ENCODE data around the gene AMIGO3.
"Not testable (repeated sequence)": the region's sequence is repeated elsewhere in the genome, so short reads cannot be mapped to it uniquely, and the experiment has no call there.

Gene AMIGO3

DNA sequence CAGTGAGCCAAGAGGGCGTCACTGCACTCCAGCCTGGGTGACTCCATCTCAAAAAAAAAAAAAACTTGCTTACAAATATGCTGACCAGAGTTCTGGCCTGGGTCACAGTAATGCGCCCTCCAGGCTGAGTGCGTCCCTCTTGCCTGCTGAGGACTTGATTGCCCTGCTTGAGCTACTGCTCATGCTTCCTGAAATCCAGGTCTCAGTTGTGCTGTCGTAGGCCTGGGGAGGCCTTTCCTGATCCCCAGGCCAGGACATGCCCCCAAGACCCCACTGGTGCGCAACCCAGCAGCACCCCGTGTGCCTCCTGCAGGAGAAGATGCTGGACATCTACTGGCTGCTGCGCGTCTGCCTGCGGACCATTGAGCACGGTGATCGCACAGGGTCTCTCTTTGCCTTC is 7.3 kb downstream of the AMIGO3 start:
- DNase-seq (ENCODE audit: low spot score) = no peak

DNA sequence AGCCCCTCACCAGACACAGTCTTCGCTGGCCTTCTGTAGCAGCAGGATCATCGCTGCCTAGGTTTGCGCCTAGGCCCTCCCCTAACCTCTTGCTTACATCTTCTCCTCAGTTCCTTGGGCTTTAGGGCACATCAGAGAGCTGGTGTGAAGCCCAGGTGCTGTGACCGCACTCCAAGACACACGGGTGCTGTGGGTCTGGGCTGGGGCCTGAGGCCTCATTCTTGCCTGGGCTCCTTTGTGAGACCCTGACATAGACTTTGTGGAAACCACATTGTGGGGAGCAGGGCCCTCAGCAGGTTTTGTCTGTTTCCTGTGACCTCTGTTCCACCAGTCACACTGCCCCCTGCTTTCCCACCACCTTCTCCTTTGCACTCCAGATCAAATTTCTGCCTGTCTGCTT is 8.0 kb downstream of the AMIGO3 start:
- no peak for DNase-seq (ENCODE audit: low spot score)

- DNase-seq (ENCODE audit: low spot score) = no peak
Measured at GRCh38 chr3:49709852-49710251, 9.6 kb downstream of the AMIGO3 start.

GRCh38 chr3:49707113-49707480 is 12.4 kb downstream of the AMIGO3 start:
- no peak for DNase-seq (ENCODE audit: low spot score)

DNA sequence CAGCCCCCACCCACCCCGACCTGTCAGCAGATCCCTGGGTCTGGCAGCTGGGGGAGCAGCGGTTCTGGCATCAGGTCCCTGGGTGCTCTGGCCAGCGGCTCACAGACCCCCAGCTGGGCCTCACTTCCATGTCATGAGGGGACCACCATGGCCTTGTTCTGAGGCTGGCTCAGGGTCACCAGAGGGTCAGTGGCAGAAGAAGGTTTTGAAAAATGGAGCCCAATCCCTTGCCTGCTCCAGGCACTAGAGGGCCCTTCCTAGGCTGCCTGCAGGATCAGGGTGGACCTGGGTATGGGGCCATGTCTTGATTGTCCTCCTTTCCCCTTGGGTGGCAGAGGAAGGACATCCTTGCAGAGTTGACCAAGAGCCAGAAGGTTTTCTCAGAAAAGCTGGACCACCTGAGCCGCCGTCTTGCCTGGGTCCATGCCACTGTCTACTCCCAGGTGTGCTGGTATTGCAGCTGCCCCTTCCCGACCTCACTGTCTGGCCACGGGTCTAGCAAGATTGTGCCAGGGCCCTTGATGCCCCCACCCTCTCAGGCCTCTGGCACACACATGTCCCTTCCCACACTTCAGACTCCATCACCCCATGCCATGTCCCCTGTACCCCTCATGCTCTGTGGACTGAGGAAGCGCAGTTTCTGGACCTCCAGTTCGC is 12.9 kb downstream of the AMIGO3 start:
- no peak for DNase-seq (ENCODE audit: low spot score)

DNA sequence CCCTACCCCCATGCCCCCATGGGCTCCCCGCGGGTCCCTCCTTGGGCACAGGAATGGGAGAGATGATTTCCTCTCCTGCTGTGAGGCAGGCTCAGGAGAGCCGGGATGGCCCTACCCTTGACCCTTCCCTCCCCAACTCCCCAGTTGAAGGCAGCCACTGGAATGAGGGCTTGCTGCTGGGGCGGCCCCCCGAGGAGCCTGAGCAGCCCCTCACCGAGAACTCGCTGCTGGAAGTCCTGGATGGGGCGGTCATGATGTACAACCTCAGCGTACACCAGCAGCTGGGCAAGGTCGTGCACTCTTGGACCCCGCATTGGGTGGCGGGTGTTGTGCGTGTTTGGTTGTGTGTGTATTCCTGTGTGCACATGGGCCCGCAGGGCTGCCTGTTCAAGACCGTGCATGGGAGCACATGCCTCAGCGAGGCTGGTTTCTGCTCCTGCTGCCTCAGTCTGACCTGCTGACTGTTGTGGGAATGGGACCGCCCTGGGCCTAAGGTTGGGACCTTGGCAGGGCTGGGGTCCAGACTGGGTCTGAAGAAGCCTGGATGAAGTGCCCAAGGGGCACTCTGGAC is 14.0 kb downstream of the AMIGO3 start:
- no peak for DNase-seq (ENCODE audit: low spot score)

DNA sequence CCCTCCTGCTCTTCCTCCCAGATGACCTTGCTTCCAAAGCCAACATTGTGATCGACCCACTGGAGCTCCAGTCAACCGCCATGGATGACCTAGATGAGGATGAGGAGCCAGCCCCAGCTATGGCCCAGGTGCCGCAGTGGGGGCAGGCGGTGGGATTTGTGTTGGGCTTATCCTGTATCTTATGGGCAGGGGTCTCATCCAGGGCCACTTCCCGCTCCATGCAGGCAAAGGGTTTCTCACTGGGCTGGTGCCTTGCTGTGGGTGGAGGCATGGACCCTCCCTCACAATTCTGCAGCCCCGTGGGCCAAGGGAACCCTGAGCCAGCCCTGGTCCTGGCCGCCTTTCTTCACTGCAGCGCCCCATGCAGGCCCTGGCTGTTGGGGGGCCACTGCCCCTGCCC is 14.9 kb downstream of the AMIGO3 start:
- no peak for DNase-seq (ENCODE audit: low spot score)

DNA sequence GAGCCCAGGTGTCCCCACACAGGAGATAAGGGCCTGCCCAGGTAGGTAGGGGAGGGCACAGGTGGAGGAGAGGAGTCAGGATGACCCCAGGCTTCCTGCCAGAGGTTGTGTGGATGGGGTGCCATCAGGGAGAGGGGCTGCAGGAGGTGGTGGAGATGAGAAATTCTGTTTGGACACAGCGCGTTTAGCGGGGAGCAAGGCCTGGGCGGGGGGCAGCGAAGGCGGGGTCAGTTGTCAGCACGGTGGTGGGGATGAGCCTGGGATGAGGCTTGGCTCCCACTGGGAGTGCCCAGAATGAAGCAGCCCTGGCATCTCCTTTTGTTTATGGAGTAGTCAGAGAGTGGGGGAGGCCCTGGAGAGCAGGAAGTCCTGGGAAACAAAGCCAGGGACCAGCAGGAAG is 15.5 kb downstream of the AMIGO3 start:
- DNase-seq (ENCODE audit: low spot score) = no peak

DNA sequence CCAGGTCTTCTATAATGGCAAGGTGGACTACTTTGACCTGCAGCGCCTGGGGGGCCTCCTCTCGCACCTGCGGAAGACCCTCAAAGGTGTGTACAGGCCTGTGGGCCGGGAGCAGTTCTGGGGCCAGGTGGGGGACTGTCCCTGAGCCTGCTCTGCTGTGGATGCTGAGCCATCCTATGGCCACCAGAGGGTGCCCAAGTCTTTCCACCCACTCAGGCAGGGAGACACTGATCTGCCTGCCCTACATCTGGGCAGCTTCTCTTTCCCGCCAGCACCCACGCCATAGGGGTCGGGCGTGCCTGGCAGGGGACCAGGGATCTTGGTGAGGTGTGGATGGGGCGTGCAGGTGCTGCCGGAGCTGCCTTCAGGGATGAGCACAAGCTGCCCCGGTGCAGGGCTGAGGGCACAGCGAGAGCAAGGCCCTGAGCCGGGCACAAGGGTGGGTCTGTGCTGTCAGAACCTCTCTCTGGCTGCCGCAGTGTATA is 16.0 kb downstream of the AMIGO3 start:
- peak; percentile 78 for DNase-seq (ENCODE audit: low spot score)

GRCh38 chr3:49702672-49703071 is 16.8 kb downstream of the AMIGO3 start:
- no peak for DNase-seq (ENCODE audit: low spot score)

DNA sequence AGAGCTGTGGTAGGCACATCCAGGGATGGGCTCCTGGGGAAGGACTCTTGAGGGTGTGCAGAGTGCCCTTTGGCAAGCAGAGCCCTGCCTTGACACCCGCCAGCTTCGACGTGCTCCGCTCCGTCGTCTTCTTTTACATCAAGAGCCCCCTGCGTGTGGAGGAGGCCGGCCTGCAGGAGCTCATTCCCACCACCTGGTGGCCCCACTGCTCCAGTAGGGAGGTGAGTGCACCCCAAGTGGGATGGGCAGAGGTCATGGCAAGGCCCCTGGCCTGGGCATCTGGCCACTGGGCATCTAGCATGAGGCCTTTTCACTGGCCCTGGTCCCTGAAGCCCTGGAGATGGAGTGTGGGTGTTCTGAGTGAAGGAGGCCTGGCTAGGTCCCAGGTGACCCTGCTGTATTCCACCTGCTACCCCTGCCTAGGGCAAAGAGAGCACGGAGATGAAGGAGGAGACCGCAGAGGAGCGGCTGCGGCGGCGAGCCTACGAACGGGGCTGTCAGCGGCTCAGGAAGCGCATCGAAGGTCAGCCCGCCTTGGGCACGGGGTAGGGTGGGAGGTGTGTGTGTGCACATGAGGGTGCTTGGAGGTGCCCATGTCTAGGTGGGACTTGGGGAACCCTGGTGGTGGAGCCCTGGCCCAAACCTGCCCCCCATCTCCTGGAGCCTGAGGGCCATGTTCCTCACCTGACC is 18.0 kb downstream of the AMIGO3 start:
- no peak for DNase-seq (ENCODE audit: low spot score)

GRCh38 chr3:49700453-49701128 is 18.9 kb downstream of the AMIGO3 start:
- DNase-seq (ENCODE audit: low spot score) = no peak

DNA sequence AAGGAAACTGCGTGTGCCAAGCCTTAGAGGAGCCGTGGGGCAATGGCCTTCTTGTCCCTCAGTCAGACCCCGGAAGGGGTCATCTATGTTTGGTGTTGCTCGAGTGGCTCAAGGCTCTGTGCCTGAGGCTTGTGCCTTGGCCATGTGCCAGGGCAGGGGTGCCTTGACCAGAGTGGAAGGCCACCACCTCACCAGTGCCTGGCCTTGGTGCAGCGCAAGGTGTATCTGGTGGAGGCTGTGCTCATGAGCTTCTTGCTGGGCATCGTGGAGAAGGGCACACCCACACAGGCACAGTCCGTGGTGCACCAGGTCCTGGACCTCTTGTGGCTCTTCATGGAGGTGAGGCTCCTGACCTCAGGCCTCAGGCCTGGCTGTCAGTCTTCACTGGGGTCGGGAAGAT is 19.5 kb downstream of the AMIGO3 start:
- no peak for DNase-seq (ENCODE audit: low spot score)

- DNase-seq (ENCODE audit: low spot score) = peak; percentile 39
Measured at GRCh38 chr3:49699281-49699979, 20.1 kb downstream of the AMIGO3 start.

- DNase-seq (ENCODE audit: low spot score) = not testable (repeated sequence)
Measured at GRCh38 chr3:49695350-49696015, 24.0 kb downstream of the AMIGO3 start.

- not testable (repeated sequence) for DNase-seq (ENCODE audit: low spot score)
Measured at GRCh38 chr3:49694409-49695070, 24.9 kb downstream of the AMIGO3 start.

GRCh38 chr3:49691481-49691880 is 28.0 kb downstream of the AMIGO3 start:
- not testable (repeated sequence) for DNase-seq (ENCODE audit: low spot score)

DNA sequence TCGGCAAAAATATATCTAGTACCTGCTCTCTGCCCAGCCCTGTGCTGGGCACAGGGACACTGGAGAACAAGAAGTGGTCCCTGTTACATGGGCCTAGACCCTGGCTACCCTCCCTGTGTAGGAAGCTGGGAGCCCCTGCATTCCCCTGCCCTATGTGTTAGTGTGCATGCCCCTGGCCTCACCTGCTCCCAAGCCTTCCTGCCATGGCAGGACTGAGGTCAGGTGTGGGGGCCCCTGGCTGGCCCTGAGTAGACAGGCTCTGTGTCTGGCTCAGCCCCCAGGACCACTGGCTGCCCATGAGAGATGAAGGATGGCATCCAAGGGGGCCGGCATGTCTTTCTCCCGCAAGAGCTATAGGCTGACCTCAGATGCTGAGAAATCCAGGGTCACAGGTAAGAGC is 28.6 kb downstream of the AMIGO3 start:
- not testable (repeated sequence) for DNase-seq (ENCODE audit: low spot score)

GRCh38 chr3:49689908-49690624 is 29.4 kb downstream of the AMIGO3 start:
- peak; percentile 55 for DNase-seq (ENCODE audit: low spot score)
